RPMI8226 (cell line): ENCODE measurements around the gene FOXD2.

ENCODE experiments used
- DNase-seq: peaks from one replicate; pipeline ENCODE4 v3.0.0-alpha.2; 2015

The FOXD2 gene

DNA sequence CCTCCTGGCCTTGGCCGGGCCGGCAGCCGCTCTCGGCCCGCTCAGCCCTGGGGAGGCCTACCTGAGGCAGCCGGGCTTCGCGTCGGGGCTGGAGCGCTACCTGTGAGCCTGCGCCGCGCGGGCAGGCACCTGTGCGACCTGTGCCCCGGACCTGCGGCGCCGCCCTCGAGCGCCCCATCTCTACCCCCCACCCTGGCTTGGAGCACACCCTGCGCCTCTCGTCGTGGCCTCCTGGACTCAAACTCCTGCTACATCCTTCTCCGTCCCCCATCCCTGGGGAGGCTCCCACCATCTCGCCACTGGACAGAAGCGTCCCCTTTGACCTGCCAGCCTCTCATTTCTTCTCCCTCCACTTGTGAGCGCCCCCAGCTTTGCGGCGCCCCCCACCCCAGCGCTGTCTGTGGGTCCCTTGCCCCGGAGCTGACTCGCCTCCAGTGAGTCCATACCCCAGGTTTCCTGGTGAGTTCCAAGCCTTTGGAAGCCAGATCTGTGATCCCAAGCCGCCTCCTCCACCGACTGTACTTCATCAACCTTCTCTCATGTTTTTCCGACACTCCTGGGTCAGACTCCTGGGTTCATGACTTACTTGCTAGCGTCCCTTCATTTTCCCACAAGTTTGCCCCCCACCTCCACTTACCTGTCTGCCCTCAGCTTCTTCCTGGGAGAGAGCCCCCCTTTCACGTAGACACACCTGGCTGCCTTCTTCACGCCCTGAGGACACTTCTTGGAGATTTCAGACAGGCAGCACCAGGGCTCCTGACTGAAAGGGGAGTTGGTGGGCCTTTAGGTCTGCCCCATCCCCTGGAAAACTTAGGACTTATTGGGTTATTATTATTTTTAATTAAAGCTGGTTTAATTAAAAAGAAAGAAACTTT is 20.4 kb upstream of the FOXD2 start:
- DNase-seq: no peak

- DNase-seq: no peak
Observed at GRCh38 chr1:47418122-47418521, 19.7 kb upstream of the FOXD2 start.

DNA sequence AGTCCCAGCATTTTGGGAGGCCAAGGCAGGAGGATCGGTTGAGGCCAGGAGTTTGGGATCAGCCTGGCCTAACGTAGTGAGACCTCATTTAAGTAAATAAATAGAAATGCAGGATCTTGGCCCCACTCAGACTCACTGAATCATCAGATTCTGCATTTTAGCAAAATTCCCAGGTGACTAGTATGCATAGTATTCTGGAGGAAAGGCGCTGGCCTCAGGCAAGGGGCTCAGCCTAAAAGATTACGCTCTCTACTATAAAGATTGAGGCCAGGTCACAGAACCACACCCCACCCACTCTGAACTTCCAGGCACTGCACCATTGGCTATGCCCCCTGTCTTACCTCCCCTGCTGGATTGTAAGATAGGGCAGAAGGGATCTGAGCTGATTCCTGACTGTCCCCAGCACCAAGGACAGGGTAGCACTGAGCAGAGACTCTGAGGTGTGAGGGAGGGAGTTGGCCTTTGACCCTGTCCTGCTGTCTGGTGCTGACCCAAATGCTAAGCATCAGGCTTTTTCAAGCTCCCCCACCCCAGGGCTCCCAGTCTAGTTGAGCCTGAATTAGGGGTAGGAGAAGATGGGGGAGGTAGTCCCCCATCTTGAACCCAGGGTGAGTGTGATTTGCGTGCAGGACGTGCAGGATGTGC is 19.0 kb upstream of the FOXD2 start:
- DNase-seq: no peak

DNA sequence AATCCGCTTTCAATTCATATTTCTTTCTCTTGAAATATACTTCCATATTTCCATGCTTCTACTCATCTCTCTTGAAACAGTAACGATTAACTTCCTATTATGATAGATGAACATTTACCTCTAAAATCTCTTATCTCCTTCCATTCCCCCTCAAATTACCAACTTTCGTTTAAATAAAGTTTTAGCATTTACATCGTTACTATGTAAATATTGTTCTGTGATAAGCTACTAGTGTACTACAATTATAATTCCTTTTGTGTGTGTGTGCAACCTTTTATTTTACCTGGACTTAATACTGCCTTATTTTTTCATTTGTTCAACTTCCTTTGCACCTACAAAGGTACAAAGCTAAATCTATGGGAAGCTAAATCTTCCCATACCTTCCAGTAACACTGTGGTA is 17.3 kb upstream of the FOXD2 start:
- DNase-seq: no peak

DNA sequence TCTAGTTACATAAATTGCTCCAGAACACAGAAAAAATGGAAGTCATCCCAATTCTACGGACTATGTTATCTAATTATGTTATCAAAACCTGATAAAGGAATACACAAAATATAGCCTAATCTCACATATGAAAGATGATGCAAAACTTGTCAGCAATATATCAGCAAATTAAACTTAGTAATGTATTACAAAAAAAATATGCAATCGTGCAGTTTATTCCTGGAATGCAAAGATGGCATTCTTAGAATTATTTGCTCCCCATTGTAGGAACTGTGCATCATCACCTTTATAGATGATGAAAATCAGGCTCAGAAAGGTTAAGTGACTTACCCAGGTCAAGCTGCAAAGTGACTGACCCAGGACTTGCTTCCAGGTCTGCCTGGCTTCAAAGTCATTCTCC is 14.0 kb upstream of the FOXD2 start:
- DNase-seq: no peak

DNA sequence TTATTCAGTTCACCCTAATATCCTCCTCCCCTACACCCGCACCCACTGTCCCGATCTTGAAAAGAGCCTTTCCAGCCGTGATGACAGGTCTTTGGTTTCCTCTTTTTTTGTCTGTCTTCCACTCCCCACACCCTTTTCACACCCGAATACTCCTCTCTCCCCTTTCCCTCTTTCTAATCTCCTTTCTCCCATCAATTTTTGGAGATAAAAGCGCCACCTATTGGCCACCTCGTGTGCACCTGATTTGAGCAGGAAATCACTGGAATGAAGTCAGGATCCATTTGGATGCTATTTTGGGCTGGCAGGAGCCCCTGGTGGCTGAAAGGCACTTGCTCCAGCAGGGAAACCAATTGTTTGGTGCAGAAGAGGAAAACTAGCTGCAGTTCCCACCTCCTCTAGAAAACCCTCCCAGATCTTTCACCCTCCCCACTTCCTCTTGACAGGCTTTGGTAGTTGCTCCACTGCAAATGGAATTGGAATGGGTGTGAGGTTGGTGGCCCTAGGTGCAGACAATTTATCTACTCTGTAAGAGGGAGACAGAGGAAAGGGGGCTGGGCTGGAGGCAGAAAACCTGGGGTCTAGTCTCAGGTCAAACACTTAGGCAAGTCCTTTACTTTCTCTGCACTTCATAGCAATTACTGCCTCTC is 13.4 kb upstream of the FOXD2 start:
- DNase-seq: peak; percentile 43

- DNase-seq: no peak
Observed at GRCh38 chr1:47431534-47431933, 6.3 kb upstream of the FOXD2 start.

DNA sequence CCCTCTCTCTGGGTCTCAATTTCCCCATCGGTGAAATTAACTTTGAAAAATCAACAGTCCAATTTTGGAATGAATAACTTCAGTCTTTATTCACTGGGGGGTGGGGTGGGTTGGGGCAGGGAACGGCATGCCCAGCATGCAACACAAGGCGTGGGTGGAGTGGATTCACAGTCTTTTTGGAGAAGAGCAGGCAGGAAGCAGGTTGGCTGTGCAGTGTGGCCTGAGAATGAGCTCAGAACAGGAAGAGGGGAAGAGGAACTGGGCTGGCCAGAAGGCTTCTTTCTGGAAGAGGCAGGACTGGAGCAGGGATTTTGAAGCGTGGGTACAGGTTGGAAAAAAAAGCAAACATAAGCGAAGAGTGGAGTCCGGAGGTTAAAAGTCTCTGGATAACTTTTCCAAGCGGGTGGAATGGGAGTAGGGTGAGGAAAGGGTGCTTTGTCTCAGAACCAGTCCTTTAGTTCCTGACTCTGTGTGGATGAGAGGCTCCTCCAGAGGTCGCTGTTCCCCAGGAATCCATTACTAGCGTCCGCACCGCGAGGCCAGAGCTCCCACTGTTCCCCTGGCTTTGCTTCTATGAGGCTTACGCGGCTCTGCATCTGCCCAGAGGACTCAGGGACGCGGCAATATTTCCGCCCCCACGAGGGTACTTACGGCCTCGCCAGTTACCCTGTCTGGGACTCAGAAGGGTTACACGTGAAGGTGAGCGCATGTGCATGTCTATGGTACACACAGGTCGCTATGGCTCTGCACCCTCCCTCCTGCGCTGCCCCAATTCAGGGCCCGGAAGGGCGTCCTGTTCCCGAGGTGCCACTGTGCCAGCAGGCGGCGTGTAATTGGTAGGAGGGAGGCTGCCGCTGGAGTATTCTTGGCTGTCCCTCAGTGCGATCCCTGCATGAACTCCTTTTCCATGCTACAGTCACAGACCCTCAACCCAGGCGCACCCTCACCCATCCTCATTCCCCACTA is 5.5 kb upstream of the FOXD2 start:
- peak; percentile 44 for DNase-seq

DNA sequence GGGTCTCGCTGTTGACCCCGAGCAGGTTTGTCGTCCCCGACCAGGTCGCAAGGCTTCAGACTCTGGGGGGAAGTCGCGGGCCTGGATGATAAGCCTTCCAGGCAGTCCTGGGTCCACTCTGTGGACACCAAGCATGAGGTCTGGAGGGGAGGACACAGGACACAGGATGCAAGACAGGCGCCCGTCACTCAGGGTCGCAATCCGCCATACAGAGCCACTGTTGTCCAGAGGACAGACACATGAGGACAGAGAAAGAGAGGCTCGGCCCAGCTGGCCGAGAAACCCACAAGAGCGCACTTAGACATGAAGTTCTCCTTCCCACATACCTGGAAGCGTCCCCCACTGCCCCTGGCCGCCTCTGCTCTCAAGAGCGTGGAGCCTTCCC is 4.8 kb upstream of the FOXD2 start:
- no peak for DNase-seq

DNA sequence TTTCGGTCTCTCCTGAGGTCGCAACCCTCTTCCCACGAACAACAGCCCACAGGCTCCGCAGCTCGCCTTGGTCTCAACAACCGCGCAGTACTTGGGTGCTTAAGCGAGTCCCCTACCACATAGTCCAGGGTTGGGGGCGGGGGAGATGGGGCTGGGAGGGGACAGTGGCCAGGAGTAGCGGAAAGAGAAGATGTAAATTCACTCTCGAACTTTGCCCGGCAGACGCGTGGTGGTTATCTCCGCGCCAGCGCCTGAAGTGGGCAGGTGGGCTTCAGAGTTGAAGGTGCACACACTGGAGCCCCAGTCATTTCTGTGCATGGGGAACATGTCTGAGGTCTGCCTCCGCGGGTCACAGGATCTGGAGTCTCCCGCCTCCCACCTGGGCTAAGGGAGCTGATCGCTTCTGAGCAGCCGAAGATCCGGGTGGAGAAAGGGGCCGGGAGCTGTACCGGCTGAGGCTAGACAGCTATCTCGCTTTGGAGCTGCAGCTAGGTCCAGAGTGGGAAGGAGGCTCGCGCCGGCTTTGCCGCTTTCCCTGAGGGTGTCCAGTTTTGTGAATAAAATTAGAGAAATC is 4.3 kb upstream of the FOXD2 start:
- DNase-seq: no peak

DNA sequence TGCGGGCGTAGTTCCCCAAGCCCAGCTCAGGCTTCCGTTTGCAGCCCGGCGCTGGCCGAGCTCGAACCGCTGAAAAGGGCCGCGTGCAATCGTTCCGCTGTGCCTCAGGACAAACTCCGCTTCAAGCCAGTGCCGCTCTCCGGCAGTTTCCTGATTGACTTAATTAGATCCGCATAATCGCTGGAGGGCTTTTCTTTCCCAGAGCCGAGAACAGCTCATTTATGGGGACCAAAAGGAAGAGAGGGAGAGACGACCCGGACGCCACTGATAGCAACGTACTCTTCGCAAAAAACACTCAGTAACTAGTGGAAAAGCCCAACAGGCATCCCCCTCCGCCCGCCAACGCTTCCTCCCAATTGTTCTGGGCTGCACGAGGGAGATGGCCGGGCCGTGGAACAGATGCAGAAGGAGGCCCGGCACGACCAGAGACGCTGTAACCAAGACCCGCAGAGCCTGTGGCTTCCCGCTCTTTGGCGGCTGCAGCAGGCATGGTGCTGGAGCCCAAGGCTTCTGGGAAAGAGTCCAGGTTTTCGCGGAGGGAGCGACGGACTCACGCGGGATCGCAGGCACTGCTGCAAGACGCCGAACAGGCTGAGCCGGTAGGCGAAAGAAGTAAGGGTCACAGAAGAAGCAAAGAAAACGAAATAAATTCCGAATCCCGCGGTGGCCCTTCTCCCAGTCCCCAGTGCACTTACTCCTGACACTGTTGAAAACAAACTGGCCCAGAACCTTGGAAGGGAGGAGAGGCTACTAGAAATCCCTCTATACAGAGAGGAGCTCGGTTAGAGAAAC is 3.6 kb upstream of the FOXD2 start:
- no peak for DNase-seq

DNA sequence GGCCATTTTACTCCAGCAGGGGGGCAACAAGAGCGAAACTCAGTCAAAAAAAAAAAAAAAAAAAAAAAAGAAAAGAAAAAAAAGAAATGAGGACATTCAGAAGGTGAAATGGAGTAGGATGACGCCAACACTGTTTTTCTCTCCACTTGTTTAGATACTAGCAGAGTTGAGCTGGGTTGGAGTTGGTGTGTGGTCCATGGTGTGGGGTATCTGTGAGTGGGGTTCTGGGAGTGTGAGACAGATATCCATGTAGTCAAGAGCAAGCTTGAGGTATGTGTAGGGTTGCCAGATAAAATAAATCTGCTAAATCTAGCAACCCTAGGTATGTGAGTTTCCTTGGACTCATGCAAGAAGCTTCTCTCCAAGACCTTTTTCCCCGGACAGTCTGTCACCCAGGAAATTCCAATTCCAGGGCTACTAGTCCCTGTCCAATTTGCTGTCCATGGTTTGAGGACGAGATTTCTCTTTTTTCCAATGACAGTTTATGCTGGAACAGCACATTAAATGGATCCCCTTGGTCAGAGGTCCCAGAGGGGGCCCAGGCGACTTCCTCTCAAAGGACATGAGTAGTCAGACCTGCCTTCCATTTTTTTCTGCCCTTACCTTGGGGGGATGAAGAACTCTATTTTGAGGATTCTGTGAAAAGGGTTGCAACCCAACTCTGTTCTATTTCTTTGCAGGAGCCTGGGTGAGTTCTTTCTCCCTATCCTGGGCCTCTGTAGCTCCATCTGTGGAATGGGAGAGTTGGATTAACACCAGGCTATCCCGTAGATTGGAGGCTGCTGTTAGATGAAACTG is 2.1 kb upstream of the FOXD2 start:
- no peak for DNase-seq

DNA sequence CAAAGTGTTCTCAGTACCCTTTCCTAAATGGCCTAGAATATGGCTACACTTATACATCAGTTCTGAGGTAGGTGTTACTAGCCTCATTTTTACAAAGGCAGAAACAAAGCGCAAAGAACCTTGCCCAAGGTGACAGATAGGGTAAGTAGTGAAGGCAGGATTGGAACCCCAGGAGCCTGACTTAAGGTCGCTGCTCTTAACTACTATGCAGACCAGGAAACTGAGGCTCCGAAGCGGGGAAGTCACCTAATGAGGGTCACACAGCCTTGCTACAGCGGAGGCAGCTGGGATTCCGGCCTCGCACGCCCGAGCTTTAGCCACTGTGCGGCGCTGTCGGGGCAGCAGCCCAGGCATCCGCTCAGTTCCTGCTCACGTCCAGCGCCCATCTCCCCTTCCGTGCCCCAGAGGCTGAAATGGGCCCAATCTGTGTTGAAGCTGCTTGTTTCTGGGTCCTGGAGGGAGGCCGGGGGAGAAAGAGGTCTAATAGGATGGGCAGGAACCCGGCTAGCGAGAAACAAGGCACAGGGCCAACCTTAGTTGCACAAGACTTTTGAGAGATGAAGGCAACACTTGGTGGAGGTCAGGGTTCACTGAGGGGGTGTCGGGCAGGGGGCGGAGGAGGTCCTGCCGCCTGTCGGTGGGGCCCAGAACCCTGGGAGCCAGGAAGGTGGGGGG is 1.4 kb upstream of the FOXD2 start:
- DNase-seq: peak; percentile 88

- DNase-seq: peak; percentile 61
Observed at GRCh38 chr1:47436979-47437446, 831 bp upstream of the FOXD2 start.

DNA sequence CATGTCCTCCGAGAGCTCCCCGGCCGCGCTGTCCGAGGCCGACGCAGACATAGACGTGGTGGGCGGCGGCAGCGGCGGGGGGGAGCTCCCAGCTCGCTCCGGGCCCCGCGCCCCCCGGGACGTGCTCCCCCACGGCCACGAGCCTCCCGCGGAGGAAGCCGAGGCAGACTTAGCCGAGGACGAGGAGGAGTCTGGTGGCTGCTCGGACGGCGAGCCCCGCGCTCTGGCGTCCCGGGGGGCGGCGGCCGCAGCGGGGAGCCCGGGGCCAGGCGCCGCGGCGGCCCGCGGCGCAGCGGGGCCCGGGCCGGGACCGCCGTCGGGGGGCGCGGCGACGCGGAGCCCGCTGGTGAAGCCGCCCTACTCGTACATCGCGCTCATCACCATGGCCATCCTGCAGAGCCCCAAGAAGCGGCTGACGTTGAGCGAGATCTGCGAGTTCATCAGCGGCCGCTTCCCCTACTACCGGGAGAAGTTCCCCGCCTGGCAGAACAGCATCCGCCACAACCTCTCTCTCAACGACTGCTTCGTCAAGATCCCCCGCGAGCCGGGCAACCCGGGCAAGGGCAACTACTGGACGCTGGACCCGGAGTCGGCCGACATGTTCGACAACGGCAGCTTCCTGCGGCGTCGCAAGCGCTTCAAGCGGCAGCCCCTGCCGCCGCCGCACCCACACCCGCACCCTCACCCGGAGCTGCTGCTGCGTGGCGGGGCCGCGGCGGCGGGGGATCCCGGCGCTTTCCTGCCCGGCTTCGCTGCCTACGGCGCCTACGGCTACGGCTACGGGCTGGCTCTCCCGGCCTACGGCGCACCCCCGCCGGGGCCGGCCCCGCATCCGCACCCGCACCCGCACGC is 547 bp downstream of the FOXD2 start:
- DNase-seq: no peak

- DNase-seq: no peak
Observed at GRCh38 chr1:47439017-47439818, 1.4 kb downstream of the FOXD2 start.

DNA sequence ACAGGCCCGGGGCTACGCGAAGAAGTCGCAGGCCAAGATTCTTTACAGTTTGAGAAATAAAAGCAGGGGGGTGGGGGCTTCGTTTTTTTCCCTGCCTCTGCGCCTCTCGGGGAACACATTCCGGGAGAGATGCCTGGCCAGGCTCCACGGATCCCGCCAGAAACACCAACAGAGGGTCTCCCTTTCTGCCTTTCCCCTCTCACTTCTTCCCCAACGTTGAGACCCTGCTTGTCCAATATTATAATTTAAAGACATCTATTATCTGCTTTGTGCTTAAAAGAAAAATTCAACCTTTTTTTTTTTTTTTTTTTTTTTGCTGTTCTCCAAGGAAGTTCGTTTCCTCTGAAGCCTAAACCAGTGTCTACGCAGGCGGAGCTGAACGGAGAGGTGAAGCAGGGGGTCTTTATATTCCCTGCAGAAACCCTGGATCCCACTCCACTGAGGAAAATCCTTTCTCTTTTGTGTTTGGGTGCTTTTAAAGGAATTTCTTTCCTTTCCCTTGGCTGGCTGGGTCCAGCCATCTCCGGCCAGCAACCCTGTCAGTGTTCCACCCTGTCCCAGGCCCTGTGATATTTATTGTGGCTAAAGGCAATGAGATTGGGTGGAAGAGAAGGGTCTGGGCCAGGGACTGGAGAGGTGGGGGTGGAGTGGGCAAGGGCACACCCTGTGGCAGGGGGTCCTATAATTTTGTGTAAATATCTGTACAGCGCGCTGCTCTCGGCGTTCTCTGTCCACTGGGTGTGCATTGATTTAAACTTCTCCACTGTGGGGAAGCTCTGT is 2.2 kb downstream of the FOXD2 start:
- no peak for DNase-seq
